Type B pancreatic cell (in vitro differentiated cells): ENCODE results near the gene SLC36A2. TPM values are rescaled to one million over a fixed set of nuclear protein-coding genes. Genes with fewer than 3 reads are reported as not detected.

Experiments used
- DNase-seq: peaks from one replicate; pipeline ENCODE4 v3.0.0; 2021; ENCODE audit warnings: mixed read lengths; ENCODE audit not compliant: unreplicated experiment; ENCODE audit errors: extremely low spot score
- H3K27ac Mint-ChIP-seq: 2 replicates; pipeline ENCODE4 v1.8.0; 2021; ENCODE audit warnings: mild to moderate bottlenecking, mixed read lengths
- H3K27me3 Mint-ChIP-seq: 2 replicates; pipeline ENCODE4 v1.8.0; 2021; ENCODE audit warnings: mixed read lengths
- H3K36me3 Mint-ChIP-seq: 2 replicates; pipeline ENCODE4 v1.8.0; 2021; ENCODE audit warnings: mixed read lengths
- H3K4me1 Mint-ChIP-seq: one replicate; pipeline ENCODE4 v1.8.0; 2021; ENCODE audit warnings: mixed read lengths; ENCODE audit not compliant: unreplicated experiment
- H3K4me3 Mint-ChIP-seq: 2 replicates; pipeline ENCODE4 v1.8.0; 2021; ENCODE audit warnings: mild to moderate bottlenecking, mixed read lengths
- H3K9me3 Mint-ChIP-seq: 2 replicates; pipeline ENCODE4 v1.8.0; 2021; ENCODE audit warnings: mixed read lengths
- CTCF ChIP-seq: fragments of 200-600 bp; sonication (generic); conservative IDR thresholded peaks from 2 replicates; pipeline ENCODE4 v1.5.0; 2021; ENCODE audit warnings: antibody characterized with exemption, mild to moderate bottlenecking
- long read RNA-seq: library from polyadenylated mRNA; unstranded; transcript quantifications from one replicate; pipeline ENCODE4 v2.0.0, GENCODE V29; 2020
- total RNA-seq: library from RNA; stranded (reverse); gene quantifications from 2 replicates; pipeline ENCODE4 v1.2.1, GENCODE V29; 2021; ENCODE audit warnings: low replicate concordance

Gene SLC36A2
- not detected in 2 replicates for total RNA-seq
- long read RNA-seq = 0 reads

GRCh38 chr5:151347369-151347768 is at the start of gene SLC36A2:
Gene SLC36A2 (minus strand): TSS chr5:151347559. CDS start chr5:151347460, 99 bp downstream.
- H3K27me3 Mint-ChIP-seq = peaks cover 62% of the 10 kb centered on the region
- no peak within 1 kb of the TSS for H3K4me3 Mint-ChIP-seq
- no peak within 1 kb of the TSS for H3K27ac Mint-ChIP-seq
- no peaks in the 10 kb centered on the region for H3K36me3 Mint-ChIP-seq
- DNase-seq = no peak
- TF ChIP-seq CTCF = no peak
- peaks cover 9% of the 10 kb centered on the region for H3K4me1 Mint-ChIP-seq
- no peaks in the 10 kb centered on the region for H3K9me3 Mint-ChIP-seq

GRCh38 chr5:151388960-151389359 is 41.6 kb upstream of the SLC36A2 start:
- H3K27me3 Mint-ChIP-seq = peaks cover 41% of the 10 kb centered on the region
- H3K9me3 Mint-ChIP-seq = peaks cover 2% of the 10 kb centered on the region
- H3K36me3 Mint-ChIP-seq = no peaks in the 10 kb centered on the region
- no peak overlapping the region for H3K4me3 Mint-ChIP-seq
- no peaks in the 10 kb centered on the region for H3K4me1 Mint-ChIP-seq
- no peak for DNase-seq
- TF ChIP-seq CTCF = no peak
- no peak overlapping the region for H3K27ac Mint-ChIP-seq

- DNase-seq = no peak
- Mint-ChIP-seq H3K36me3 (no peaks in the 10 kb centered on the region), H3K9me3 (no peaks in the 10 kb centered on the region), H3K4me3 (no peak overlapping the region), H3K4me1 (no peaks in the 10 kb centered on the region), H3K27ac (no peak overlapping the region), H3K27me3 (peaks cover 29% of the 10 kb centered on the region)
- TF ChIP-seq CTCF = no peak
These were observed 36.7 kb upstream of the SLC36A2 start for GRCh38 chr5:151384106-151384505.

GRCh38 chr5:151383011-151383410 is 35.7 kb upstream of the SLC36A2 start:
- no peaks in the 10 kb centered on the region for H3K9me3 Mint-ChIP-seq
- peaks cover 20% of the 10 kb centered on the region for H3K27me3 Mint-ChIP-seq
- no peak for DNase-seq
- no peak overlapping the region for H3K27ac Mint-ChIP-seq
- TF ChIP-seq CTCF = no peak
- no peak overlapping the region for H3K4me3 Mint-ChIP-seq
- H3K4me1 Mint-ChIP-seq = no peaks in the 10 kb centered on the region
- H3K36me3 Mint-ChIP-seq = no peaks in the 10 kb centered on the region

GRCh38 chr5:151382576-151382975 is 35.2 kb upstream of the SLC36A2 start:
- TF ChIP-seq CTCF = no peak
- H3K9me3 Mint-ChIP-seq = no peaks in the 10 kb centered on the region
- peaks cover 16% of the 10 kb centered on the region for H3K27me3 Mint-ChIP-seq
- no peak for DNase-seq
- H3K4me3 Mint-ChIP-seq = no peak overlapping the region
- H3K27ac Mint-ChIP-seq = no peak overlapping the region
- H3K4me1 Mint-ChIP-seq = no peaks in the 10 kb centered on the region
- no peaks in the 10 kb centered on the region for H3K36me3 Mint-ChIP-seq

GRCh38 chr5:151381899-151382298 is 34.5 kb upstream of the SLC36A2 start:
- no peak for DNase-seq
- H3K9me3 Mint-ChIP-seq = no peaks in the 10 kb centered on the region
- no peaks in the 10 kb centered on the region for H3K4me1 Mint-ChIP-seq
- H3K27ac Mint-ChIP-seq = no peak overlapping the region
- peaks cover 12% of the 10 kb centered on the region for H3K27me3 Mint-ChIP-seq
- no peaks in the 10 kb centered on the region for H3K36me3 Mint-ChIP-seq
- TF ChIP-seq CTCF = no peak
- H3K4me3 Mint-ChIP-seq = no peak overlapping the region
